GM23338 (cell line): ENCODE data around the gene LRRC27.

Experiments
- EZH2 ChIP-seq: fragments of 200-600 bp; sonication (generic); IDR thresholded peaks from one replicate; pipeline ENCODE4 v1.8.0; 2017; ENCODE audit warnings: antibody characterized with exemption, mild to moderate bottlenecking, low read depth; ENCODE audit not compliant: unreplicated experiment
- EZH2phosphoT487 ChIP-seq: fragments of 200-600 bp; sonication (generic); IDR thresholded peaks from one replicate; pipeline ENCODE4 v1.8.1; 2018; ENCODE audit warnings: antibody characterized with exemption; ENCODE audit not compliant: unreplicated experiment
- POLR2AphosphoS5 ChIP-seq: IDR thresholded peaks from 2 replicates; pipeline ENCODE4 v1.6.1; 2016; ENCODE audit warnings: antibody characterized with exemption, low read depth
- ZNF114 ChIP-seq: fragments of 250-450 bp; sonication (Bioruptor Pico); IDR thresholded peaks from 2 replicates; pipeline ENCODE4 v1.5.0; 2020; ENCODE audit warnings: mild to moderate bottlenecking, moderate library complexity
- TF ChIP-seq, protein P1 (sequence below), 2 experiments: fragments of 200-600 bp in 1 of 2; sonication (generic) in 1 of 2; conservative IDR thresholded peaks; 2 replicates each; pipeline versions ENCODE4 v1.5.1 to v1.6.1; 2016 to 2017; ENCODE audit warnings: antibody characterized with exemption in 2 of 2, low read depth in 2 of 2, mild to moderate bottlenecking in 2 of 2, moderate library complexity in 1 of 2
- TF ChIP-seq, protein P2 (sequence below): IDR thresholded peaks from 2 replicates; pipeline ENCODE4 v1.6.1; 2016; ENCODE audit warnings: antibody characterized with exemption

DNA sequence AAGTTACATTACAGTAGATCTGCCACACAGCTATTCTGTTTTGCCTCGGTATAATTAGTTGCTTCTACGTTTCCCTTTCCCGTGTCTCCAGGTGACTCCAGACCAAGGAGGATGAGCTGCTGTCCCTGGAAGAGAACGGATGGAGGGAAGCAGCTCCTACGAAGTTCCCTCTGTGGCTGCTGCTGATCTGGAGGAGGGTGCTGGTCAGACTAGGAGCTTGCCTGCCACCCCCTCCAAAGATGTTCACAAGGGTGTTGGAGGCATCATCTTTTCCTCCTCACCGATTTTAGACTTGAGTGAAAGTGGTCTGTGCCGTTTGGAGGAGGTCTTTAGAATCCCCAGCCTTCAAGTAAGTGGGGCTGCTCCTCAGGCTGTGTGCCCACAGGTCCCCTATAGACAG, 1.4 kb downstream of the LRRC27 start:
- TF ChIP-seq, protein P1, sequence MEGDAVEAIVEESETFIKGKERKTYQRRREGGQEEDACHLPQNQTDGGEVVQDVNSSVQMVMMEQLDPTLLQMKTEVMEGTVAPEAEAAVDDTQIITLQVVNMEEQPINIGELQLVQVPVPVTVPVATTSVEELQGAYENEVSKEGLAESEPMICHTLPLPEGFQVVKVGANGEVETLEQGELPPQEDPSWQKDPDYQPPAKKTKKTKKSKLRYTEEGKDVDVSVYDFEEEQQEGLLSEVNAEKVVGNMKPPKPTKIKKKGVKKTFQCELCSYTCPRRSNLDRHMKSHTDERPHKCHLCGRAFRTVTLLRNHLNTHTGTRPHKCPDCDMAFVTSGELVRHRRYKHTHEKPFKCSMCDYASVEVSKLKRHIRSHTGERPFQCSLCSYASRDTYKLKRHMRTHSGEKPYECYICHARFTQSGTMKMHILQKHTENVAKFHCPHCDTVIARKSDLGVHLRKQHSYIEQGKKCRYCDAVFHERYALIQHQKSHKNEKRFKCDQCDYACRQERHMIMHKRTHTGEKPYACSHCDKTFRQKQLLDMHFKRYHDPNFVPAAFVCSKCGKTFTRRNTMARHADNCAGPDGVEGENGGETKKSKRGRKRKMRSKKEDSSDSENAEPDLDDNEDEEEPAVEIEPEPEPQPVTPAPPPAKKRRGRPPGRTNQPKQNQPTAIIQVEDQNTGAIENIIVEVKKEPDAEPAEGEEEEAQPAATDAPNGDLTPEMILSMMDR (conservative IDR thresholded peaks at IDR 0.05; ENCODE audit: low read depth in 2 of 2) = no peak
- no peak for TF ChIP-seq EZH2phosphoT487
- TF ChIP-seq EZH2 = no peak
- TF ChIP-seq POLR2AphosphoS5 = no peak
- TF ChIP-seq ZNF114 (CRISPR knock-in tag) = no peak
- TF ChIP-seq, protein P2, sequence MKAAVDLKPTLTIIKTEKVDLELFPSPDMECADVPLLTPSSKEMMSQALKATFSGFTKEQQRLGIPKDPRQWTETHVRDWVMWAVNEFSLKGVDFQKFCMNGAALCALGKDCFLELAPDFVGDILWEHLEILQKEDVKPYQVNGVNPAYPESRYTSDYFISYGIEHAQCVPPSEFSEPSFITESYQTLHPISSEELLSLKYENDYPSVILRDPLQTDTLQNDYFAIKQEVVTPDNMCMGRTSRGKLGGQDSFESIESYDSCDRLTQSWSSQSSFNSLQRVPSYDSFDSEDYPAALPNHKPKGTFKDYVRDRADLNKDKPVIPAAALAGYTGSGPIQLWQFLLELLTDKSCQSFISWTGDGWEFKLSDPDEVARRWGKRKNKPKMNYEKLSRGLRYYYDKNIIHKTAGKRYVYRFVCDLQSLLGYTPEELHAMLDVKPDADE = no peak
